Thoracic aorta (tissue), 2 donors: ENCODE data around the gene SNAP29. TPM values are rescaled to one million over a fixed set of nuclear protein-coding genes. Genes with fewer than 3 reads are reported as not detected.

Source experiments
- ATAC-seq: fragments of 150-250 bp; one replicate; pipeline ENCODE4 v1.8.0; 2017; ENCODE audit warnings: low read depth; ENCODE audit not compliant: insufficient number of reproducible peaks, low FRiP score
- DNase-seq: peaks from one replicate; pipeline ENCODE4 v3.0.0-alpha.2; 2020; ENCODE audit warnings: low spot score
- H3K27ac ChIP-seq, 2 donors: fragments of 200-600 bp; sonication (generic); 1 replicate in 1 of 2; 2 replicates in 1 of 2; pipeline ENCODE4 v1.5.1; 2016; ENCODE audit warnings: mild to moderate bottlenecking in 2 of 2, moderate library complexity in 2 of 2
- H3K27me3 ChIP-seq: fragments of 200-600 bp; sonication (generic); replicated peaks from 2 replicates; pipeline ENCODE4 v1.6.0; 2016; ENCODE audit warnings: mild to moderate bottlenecking; ENCODE audit not compliant: insufficient read depth
- H3K36me3 ChIP-seq: fragments of 200-600 bp; sonication (generic); one replicate; pipeline ENCODE4 v1.5.1; 2016
- H3K4me1 ChIP-seq, 2 donors: fragments of 200-600 bp; sonication (generic); 1 replicate in 1 of 2; 2 replicates in 1 of 2; pipeline versions ENCODE4 v1.5.1 to v1.6.0; 2016; ENCODE audit warnings: low read depth in 2 of 2, mild to moderate bottlenecking in 1 of 2; ENCODE audit not compliant: control insufficient read depth in 1 of 2
- H3K4me3 ChIP-seq: fragments of 200-600 bp; sonication (generic); 2 replicates; pipeline ENCODE4 v1.5.1; 2016; ENCODE audit warnings: mild to moderate bottlenecking
- H3K9me3 ChIP-seq: fragments of 200-600 bp; sonication (generic); 2 replicates; pipeline ENCODE4 v1.5.1; 2016
- total RNA-seq, 2 donors: library from RNA; depleted of rRNA; stranded (reverse); fragments of >200 nt; gene quantifications; one replicate each; pipeline versions ENCODE4 v1.1.0 to v1.2.3, GENCODE V29; 2016
- TF ChIP-seq, protein P1 (sequence below): fragments of 200-600 bp; sonication (generic); IDR thresholded peaks from one replicate; pipeline ENCODE4 v1.5.1; 2019; ENCODE audit warnings: antibody characterized with exemption

The SNAP29 gene
- total RNA-seq, 2 donors from 2014 or later = 18.2 to 20.6 TPM

GRCh38 chr22:20881231-20881630, 22.4 kb downstream of the SNAP29 start:
- Histone ChIP-seq H3K36me3 (peaks cover 23% of the 10 kb centered on the region), H3K27me3 (no peaks in the 10 kb centered on the region), H3K27ac (no peak overlapping the region), H3K4me1 (peaks cover 0 to 8% of the 10 kb centered on the region in 2 donors), H3K4me3 (no peak overlapping the region), H3K9me3 (no peaks in the 10 kb centered on the region)
- ATAC-seq = no peak
- TF ChIP-seq, protein P1, sequence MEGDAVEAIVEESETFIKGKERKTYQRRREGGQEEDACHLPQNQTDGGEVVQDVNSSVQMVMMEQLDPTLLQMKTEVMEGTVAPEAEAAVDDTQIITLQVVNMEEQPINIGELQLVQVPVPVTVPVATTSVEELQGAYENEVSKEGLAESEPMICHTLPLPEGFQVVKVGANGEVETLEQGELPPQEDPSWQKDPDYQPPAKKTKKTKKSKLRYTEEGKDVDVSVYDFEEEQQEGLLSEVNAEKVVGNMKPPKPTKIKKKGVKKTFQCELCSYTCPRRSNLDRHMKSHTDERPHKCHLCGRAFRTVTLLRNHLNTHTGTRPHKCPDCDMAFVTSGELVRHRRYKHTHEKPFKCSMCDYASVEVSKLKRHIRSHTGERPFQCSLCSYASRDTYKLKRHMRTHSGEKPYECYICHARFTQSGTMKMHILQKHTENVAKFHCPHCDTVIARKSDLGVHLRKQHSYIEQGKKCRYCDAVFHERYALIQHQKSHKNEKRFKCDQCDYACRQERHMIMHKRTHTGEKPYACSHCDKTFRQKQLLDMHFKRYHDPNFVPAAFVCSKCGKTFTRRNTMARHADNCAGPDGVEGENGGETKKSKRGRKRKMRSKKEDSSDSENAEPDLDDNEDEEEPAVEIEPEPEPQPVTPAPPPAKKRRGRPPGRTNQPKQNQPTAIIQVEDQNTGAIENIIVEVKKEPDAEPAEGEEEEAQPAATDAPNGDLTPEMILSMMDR = no peak
- no peak for DNase-seq

DNA sequence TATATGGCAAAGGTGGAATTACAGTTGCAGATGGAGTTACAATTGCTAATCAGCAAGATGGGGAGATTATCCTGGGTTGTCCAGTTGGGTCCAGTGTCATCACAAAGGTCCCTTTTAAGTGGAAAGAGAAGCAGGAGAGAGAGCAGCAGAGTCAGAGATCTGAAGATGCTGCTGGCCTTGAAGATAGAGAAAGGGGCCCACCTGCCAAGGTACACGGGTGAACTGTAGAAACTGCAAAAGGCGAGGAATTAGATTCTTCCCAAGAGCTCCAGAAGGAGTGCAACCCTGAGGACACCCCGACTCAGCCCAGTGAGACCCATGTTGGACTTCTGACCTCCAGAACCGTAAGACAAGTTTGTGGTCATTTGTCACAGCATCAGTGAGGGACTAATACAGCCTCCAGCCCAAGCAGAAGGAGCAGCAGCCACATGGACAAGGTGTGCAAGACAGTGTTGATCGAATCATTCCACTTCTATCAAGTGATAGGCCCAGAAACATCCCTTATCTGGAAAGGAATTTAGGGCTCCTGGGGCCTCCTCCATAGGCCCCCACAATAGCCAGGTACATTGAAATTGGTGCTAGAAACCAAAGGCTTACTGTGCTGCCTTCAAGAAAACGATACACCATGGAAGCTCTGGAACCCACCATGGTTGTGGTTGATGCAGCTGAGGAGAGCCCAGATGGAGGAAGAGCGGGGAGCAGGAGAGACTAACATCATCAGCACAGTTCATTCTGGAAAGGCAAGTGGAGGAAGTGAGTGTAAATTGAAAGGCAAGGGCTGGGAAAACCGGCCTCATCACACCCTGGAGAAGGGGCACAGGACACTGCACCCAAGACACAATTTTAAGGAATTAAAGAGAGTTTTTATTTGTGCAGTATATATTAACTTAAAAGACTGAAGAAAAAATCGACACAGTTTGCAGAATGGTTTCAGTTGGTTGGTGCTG, 23.3 kb downstream of the SNAP29 start:
- DNase-seq = no peak
- TF ChIP-seq, protein P1 = no peak
- ATAC-seq = no peak
- no peak overlapping the region for H3K4me3 ChIP-seq
- no peaks in the 10 kb centered on the region for H3K9me3 ChIP-seq
- no peak overlapping the region for H3K27ac ChIP-seq
- peaks cover 0 to 8% of the 10 kb centered on the region in 2 donors for H3K4me1 ChIP-seq
- H3K36me3 ChIP-seq = peaks cover 19% of the 10 kb centered on the region
- no peaks in the 10 kb centered on the region for H3K27me3 ChIP-seq

GRCh38 chr22:20882855-20883254, 24.0 kb downstream of the SNAP29 start:
- Histone ChIP-seq H3K27ac (no peak overlapping the region), H3K27me3 (no peaks in the 10 kb centered on the region), H3K36me3 (peaks cover 22% of the 10 kb centered on the region), H3K4me3 (no peak overlapping the region), H3K4me1 (peaks cover 0 to 8% of the 10 kb centered on the region in 2 donors), H3K9me3 (no peaks in the 10 kb centered on the region)
- DNase-seq (no peak), ATAC-seq (no peak)
- TF ChIP-seq, protein P1 = no peak

GRCh38 chr22:20884454-20884853, 25.6 kb downstream of the SNAP29 start:
- DNase-seq = no peak
- no peak for ATAC-seq
- TF ChIP-seq, protein P1 = no peak
- H3K4me3 ChIP-seq = no peak overlapping the region
- peaks cover 0 to 8% of the 10 kb centered on the region in 2 donors for H3K4me1 ChIP-seq
- no peaks in the 10 kb centered on the region for H3K27me3 ChIP-seq
- no peaks in the 10 kb centered on the region for H3K9me3 ChIP-seq
- no peak overlapping the region for H3K27ac ChIP-seq
- peaks cover 35% of the 10 kb centered on the region for H3K36me3 ChIP-seq

DNA sequence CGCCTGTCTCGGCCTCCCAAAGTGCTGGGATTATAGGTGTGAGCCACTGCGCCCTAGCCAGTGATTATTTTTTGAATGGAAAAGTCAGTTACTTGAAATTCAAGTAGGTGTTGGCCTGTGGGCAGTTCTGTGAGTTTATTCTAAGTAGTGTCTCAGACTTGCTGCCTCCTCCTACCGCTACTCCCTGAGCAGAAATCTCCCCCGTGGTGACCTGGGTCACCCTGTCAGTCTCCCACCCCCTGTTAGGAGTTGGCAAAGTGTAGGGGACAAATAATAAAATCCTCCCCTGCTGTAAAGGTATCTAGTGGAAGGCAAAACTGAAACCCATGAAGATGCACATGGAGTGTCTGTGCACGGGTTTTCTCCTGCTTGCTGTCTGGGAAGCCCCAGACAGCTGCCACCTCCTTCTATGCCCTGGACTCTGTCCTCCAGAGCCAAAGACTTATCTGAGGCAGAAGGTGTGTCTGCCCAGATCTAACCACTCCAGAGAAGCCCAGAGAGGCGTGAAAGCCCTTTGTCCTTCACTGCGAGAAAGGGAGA, 26.3 kb downstream of the SNAP29 start:
- Histone ChIP-seq H3K9me3 (no peaks in the 10 kb centered on the region), H3K4me1 (peaks cover 0 to 8% of the 10 kb centered on the region in 2 donors), H3K27ac (peak overlapping the region; percentile 50 to 53), H3K36me3 (peaks cover 38% of the 10 kb centered on the region), H3K27me3 (no peaks in the 10 kb centered on the region), H3K4me3 (no peak overlapping the region)
- no peak for ATAC-seq
- DNase-seq = no peak
- TF ChIP-seq, protein P1 = no peak
